Pancreas (tissue), 10 donors: ENCODE results near the gene MAP2K5. TPM values are rescaled to one million over a fixed set of nuclear protein-coding genes. Genes with fewer than 3 reads are reported as not detected.

Source experiments
- ATAC-seq, 4 donors: fragments of 200-7000 bp; cut with Tn5 transposase; one replicate each; pipeline versions ENCODE4 v1.8.0 to v1.9.1; 2020; ENCODE audit warnings: mild to moderate bottlenecking in 4 of 4, moderate library complexity in 4 of 4
- DNase-seq, 6 donors: peaks; one replicate each; pipeline ENCODE4 v3.0.0-alpha.2; 2020
- FAIRE-seq: peaks from 2 replicates; lab custom pipeline; 2012; peaks lifted over from hg19 to GRCh38; lab: Jason Lieb, UNC
- H3K27ac ChIP-seq, 4 donors: fragments of 200-600 bp; sonication (generic); 1 replicate in 3 of 4; 2 replicates in 1 of 4; pipeline versions ENCODE4 v1.5.0 to v1.8.0; 2020
- H3K27me3 ChIP-seq, 4 donors: fragments of 200-600 bp; one replicate each; pipeline ENCODE4 v1.8.0; 2021
- H3K36me3 ChIP-seq, 3 donors: fragments of 200-600 bp; sonication (generic) in 1 of 3; one replicate each; pipeline versions ENCODE4 v1.5.0 to v1.8.0; 2020 to 2021
- H3K4me1 ChIP-seq, 3 donors: fragments of 200-600 bp; one replicate each; pipeline ENCODE4 v1.8.0; 2021
- H3K4me3 ChIP-seq, 4 donors: fragments of 200-600 bp; sonication (generic) in 2 of 4; one replicate each; pipeline versions ENCODE4 v1.5.0 to v1.8.0; 2020 to 2021
- H3K9me3 ChIP-seq, 4 donors: fragments of 200-600 bp; one replicate each; pipeline ENCODE4 v1.8.0; 2021
- WGBS, 2 donors: extraction: QIAGEN DNeasy Blood & Tissue Kit; methylation state at CpG; one replicate each; pipeline ENCODE4 v1.1.7; 2013; 5-methylcytosine and 5-hydroxymethylcytosine counted together
- intact Hi-C, 3 donors: fragments of 100-400 bp; cut with DNase I; formaldehyde crosslinking; loops; one replicate each; pipeline versions ENCODE4 v1.11.1 to v1.14.2; 2022
- polyA plus RNA-seq, 2 donors: library from polyadenylated mRNA; stranded (reverse); fragments of 200-250 nt; gene quantifications; one replicate each; pipeline ENCODE4 v1.2.3, GENCODE V29; 2013
- total RNA-seq, 6 donors: library from RNA; stranded (reverse); fragmentation: NEBNext Ultra II Directional in 4 of 6; extraction: Animal tissue kit (Norgen Biotek cat#: 25700) in 4 of 6; gene quantifications; one replicate each; pipeline versions ENCODE4 v1.2.1 to v1.2.4, GENCODE V29; 2021 to 2023
- TF ChIP-seq, protein P1 (sequence below), 4 donors: fragments of 200-600 bp; sonication (generic) in 3 of 4; IDR thresholded peaks; one replicate each; pipeline versions ENCODE4 v1.5.0 to v1.8.0; 2021; ENCODE audit warnings: antibody characterized with exemption in 4 of 4
- donor health status: healthy with polysubstance abuse.
- donor health status: DM: no; HTN: no; CAD: no; lungs with moderate emphysema.
- donor health status: DM: no; HTN: no; CAD: no.
- donor health status: control.
- donor health status: control.
- donor health status: Bipolar disorder and iron deficiency.
- donor health status: DM: yes; HTN: yes; CAD: no.
- donor health status: DM: no; HTN: no; CAD: no.
- donor health status: DM: no; HTN: no; CAD: no.
- donor health status: DM: yes; HTN: yes; CAD: no.

MAP2K5 gene
- total and polyA plus RNA-seq, 8 donors = 5.5 to 14.8 (median 10.0) TPM

DNA sequence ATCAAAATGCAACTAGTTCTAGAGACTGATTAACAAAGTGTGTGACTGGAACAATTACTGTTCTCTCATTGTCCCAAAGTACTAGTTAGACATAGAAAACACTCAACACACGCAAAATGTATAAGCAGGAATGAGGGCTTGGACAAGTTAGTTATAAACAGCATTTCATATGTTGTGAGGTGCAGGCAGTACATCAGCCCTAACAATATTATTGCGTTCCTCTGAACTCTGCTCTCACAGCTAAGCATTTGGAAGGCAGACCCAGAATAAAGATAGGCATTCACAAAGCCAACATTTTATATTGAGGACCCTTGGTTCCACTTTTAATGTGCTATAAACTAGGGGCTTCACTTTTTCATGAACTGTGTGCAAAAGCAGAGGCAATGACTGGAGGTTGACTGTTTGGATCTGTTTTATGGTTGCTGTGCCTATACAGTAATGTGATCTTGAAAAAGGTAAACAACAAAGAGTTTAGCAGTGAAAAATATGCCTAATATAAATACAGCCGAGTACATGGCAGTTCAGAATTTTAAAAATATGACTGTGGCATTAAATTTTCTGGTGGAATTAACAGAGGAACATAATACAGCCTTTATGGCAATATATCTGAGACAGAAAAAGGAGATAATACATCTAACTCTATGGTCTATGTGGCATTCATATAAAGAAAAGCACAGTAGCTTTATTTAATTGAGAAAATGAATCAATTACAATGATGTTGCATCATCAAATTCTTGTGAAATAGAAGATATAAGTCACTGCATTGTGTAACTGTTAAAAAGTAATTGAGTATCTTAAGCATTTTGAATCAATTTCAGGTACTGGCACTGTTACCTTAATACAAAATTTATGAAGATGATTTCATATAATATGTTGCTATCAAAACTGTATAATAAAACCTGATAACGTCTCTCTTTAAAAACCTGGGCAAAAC is 202.8 kb downstream of the MAP2K5 start:
- FAIRE-seq = peak; percentile 26
- intact Hi-C loops = no loop called here
- no peak for DNase-seq
- WGBS, 2 donors = 76 to 79% methylated on average over 4 of the region's 4 CpGs
- Histone ChIP-seq H3K27me3 (no peaks in the 10 kb centered on the region), H3K36me3 (no peaks in the 10 kb centered on the region), H3K9me3 (no peaks in the 10 kb centered on the region), H3K27ac (no peak overlapping the region), H3K4me3 (no peak overlapping the region), H3K4me1 (peaks cover 0 to 8% (median 0%) of the 10 kb centered on the region in 3 donors)
- TF ChIP-seq, protein P1, sequence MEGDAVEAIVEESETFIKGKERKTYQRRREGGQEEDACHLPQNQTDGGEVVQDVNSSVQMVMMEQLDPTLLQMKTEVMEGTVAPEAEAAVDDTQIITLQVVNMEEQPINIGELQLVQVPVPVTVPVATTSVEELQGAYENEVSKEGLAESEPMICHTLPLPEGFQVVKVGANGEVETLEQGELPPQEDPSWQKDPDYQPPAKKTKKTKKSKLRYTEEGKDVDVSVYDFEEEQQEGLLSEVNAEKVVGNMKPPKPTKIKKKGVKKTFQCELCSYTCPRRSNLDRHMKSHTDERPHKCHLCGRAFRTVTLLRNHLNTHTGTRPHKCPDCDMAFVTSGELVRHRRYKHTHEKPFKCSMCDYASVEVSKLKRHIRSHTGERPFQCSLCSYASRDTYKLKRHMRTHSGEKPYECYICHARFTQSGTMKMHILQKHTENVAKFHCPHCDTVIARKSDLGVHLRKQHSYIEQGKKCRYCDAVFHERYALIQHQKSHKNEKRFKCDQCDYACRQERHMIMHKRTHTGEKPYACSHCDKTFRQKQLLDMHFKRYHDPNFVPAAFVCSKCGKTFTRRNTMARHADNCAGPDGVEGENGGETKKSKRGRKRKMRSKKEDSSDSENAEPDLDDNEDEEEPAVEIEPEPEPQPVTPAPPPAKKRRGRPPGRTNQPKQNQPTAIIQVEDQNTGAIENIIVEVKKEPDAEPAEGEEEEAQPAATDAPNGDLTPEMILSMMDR (IDR thresholded peaks at IDR 0.05) = no peak
- ATAC-seq = no peak

DNA sequence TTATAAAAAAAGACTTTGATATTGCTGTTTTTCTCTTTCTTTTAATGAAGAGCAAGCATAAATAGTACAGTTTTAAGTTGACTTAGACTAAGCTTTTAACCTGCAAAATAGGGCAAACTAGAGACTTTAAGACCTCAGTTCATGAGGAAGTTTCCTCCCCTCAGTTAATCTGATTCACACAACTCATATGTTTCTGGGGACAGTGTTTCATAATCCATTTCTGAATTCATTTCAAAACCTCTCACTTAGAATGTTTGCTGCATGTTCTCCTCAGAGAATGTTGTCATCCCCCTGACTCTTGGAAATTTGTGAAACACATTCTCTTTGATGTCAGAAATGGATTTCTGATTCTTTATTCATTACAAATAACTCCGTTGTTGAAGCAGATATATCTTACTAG is 203.5 kb downstream of the MAP2K5 start:
- WGBS, 2 donors = 60 to 79% methylated on average over 1 of the region's 1 CpG

DNA sequence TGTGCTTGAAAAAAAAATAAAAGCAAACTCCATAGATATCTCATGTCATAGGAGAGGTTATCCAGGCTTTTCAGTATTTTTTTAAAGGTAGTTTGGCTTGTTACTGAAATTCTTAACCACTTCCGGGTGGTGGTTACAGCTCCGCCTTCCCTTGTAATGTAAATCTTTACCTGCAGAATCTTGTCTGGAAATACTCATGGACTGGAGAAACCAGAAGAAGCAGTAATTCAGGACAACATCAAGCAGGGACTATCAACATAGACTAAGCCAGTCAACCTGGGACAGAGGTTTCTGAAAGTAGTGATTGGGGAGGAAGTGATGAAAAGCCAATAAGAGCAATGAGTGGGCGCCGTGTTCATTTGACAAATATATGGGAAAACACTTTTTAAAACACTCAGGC is 203.9 kb downstream of the MAP2K5 start:
- Histone ChIP-seq H3K4me3 (no peak overlapping the region), H3K36me3 (no peaks in the 10 kb centered on the region), H3K4me1 (peaks cover 0 to 8% (median 0%) of the 10 kb centered on the region in 3 donors), H3K27me3 (no peaks in the 10 kb centered on the region), H3K9me3 (no peaks in the 10 kb centered on the region), H3K27ac (no peak overlapping the region)
- 88 to 90% methylated on average over 4 of the region's 4 CpGs for WGBS, 2 donors
- no peak for FAIRE-seq
- no peak for ATAC-seq
- TF ChIP-seq, protein P1 (IDR thresholded peaks at IDR 0.05) = no peak
- intact Hi-C loops = no loop called here
- DNase-seq = no peak

More for the DNA sequence above, 203.5 kb downstream of the MAP2K5 start:
- Histone ChIP-seq H3K27me3 (no peaks in the 10 kb centered on the region), H3K27ac (no peak overlapping the region), H3K9me3 (no peaks in the 10 kb centered on the region), H3K4me1 (peaks cover 0 to 8% (median 0%) of the 10 kb centered on the region in 3 donors), H3K4me3 (no peak overlapping the region), H3K36me3 (no peaks in the 10 kb centered on the region)
- no peak for DNase-seq
- FAIRE-seq = no peak
- ATAC-seq = peak in 1 of 4 donors; percentile 47
- intact Hi-C loops = no loop called here
- TF ChIP-seq, protein P1 (IDR thresholded peaks at IDR 0.05) = no peak

DNA sequence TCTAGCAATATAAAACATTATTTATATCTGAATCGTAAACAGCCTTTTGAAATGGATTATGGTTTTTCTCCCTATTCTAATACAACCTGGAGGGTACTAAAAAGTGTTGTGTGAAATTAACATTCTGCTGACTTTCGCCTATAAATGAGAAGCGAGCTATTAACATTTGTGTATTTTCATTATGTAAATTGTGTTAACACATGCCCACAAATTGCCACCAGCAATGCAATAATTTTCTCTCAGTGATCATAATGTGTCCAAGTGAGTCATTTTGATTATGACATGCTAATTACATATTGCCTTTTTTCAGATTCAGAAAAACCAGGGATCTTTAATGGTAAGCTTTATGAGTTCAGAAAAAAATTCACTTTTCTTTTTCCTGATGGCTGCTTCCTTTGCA is 205.4 kb downstream of the MAP2K5 start:
- DNase-seq (no peak), FAIRE-seq (no peak), ATAC-seq (no peak)
- Histone ChIP-seq H3K27ac (no peak overlapping the region), H3K4me3 (no peak overlapping the region), H3K9me3 (no peaks in the 10 kb centered on the region), H3K36me3 (no peaks in the 10 kb centered on the region), H3K4me1 (peaks cover 0 to 8% (median 0%) of the 10 kb centered on the region in 3 donors), H3K27me3 (no peaks in the 10 kb centered on the region)
- WGBS, 2 donors = 98% methylated on average over 3 of the region's 3 CpGs
- intact Hi-C loops = no loop called here
- TF ChIP-seq, protein P1 (IDR thresholded peaks at IDR 0.05) = no peak

DNA sequence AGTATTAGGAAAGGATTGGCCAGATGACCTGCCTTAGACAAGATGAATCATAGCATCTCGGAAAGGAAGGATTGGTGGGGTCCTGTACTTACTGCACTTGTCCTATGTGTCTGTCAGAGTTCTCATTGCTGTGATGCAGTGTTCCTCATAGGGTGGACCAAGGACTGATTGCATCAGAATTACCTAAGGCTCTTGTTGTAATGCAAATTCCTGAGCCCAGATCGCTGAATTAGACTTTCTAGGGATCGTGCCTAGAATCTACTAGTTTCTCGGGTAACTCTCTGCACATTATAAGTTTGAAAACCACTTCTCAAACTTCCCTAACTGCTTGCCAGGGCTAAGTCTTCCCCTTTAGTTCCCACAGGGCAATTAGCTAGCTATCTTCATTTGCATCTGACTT is 207.9 kb downstream of the MAP2K5 start:
- Histone ChIP-seq H3K4me3 (no peak overlapping the region), H3K9me3 (no peaks in the 10 kb centered on the region), H3K27ac (no peak overlapping the region), H3K4me1 (peaks cover 0 to 3% (median 0%) of the 10 kb centered on the region in 3 donors), H3K36me3 (no peaks in the 10 kb centered on the region), H3K27me3 (no peaks in the 10 kb centered on the region)
- DNase-seq = no peak
- WGBS, 2 donors = 85 to 90% methylated on average over 4 of the region's 4 CpGs
- no peak for FAIRE-seq
- intact Hi-C loops = no loop called here
- ATAC-seq = no peak
- TF ChIP-seq, protein P1 (IDR thresholded peaks at IDR 0.05) = no peak
